Lower leg skin (tissue), 3 donors: Measurements from ENCODE around the gene FRAT1.

Experiments used
- POLR2A ChIP-seq, 2 donors: fragments of 450-650 bp; IDR thresholded peaks; one replicate each; pipeline ENCODE4 v1.6.1; 2016 to 2017; ENCODE audit warnings: antibody characterized with exemption in 2 of 2, mild to moderate bottlenecking in 1 of 2, moderate library complexity in 1 of 2
- TF ChIP-seq, protein P1 (sequence below), 3 donors: fragments of 450-650 bp; IDR thresholded peaks; one replicate each; pipeline ENCODE4 v1.5.1; 2016; ENCODE audit warnings: antibody characterized with exemption in 3 of 3, mild to moderate bottlenecking in 3 of 3, moderate library complexity in 2 of 3

DNA sequence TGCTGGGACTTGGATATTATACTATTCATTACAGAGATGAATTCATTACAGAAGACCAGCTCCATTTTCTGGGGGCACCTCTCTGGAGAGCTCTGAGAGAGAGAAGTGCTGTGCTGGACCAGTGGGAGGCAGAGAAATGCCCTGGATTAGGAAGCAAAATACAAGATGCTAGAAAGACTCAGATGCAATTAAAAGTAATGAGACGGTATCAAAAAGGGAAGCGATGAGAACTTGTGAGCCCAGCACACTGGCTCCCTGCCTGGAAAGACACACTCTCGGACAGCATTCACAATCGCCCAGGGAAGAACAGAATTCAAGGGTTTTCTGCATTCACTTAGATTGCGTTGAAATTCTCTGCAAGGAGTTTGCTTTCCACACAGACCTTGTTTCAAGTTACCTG, 19.0 kb downstream of the FRAT1 start:
- no peak for TF ChIP-seq POLR2A (IDR thresholded peaks at IDR 0.05)
- TF ChIP-seq, protein P1, sequence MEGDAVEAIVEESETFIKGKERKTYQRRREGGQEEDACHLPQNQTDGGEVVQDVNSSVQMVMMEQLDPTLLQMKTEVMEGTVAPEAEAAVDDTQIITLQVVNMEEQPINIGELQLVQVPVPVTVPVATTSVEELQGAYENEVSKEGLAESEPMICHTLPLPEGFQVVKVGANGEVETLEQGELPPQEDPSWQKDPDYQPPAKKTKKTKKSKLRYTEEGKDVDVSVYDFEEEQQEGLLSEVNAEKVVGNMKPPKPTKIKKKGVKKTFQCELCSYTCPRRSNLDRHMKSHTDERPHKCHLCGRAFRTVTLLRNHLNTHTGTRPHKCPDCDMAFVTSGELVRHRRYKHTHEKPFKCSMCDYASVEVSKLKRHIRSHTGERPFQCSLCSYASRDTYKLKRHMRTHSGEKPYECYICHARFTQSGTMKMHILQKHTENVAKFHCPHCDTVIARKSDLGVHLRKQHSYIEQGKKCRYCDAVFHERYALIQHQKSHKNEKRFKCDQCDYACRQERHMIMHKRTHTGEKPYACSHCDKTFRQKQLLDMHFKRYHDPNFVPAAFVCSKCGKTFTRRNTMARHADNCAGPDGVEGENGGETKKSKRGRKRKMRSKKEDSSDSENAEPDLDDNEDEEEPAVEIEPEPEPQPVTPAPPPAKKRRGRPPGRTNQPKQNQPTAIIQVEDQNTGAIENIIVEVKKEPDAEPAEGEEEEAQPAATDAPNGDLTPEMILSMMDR (IDR thresholded peaks at IDR 0.05): no peak
